Measurements from ENCODE around the gene JADE1. TPM values are rescaled to one million over a fixed set of nuclear protein-coding genes. Genes with fewer than 3 reads are reported as not detected.

JADE1 gene
- total and polyA plus RNA-seq, 2 of the 13 experiments (the other 11 are each of a cell fraction or from before 2014, with no cell fraction given): 5.4 to 19.3 TPM

GRCh38 chr4:128809477-128810330, at the start of gene JADE1 (continued):
- TF ChIP-seq YY1 (IDR thresholded peaks at IDR 0.05; ENCODE audit: insufficient read depth, insufficient replicate concordance, low read depth, low read length) (peak; percentile 51), MED1 (CRISPR knock-in tag; IDR thresholded peaks at IDR 0.05) (0 out of 2 replicates have a peak, but pooled peaks have one; percentile 41), DZIP1 (CRISPR knock-in tag; IDR thresholded peaks at IDR 0.05) (no peak), RFXAP (CRISPR knock-in tag; IDR thresholded peaks at IDR 0.05; ENCODE audit: borderline replicate concordance) (peak; percentile 52; the same call in 1 of the 2 replicates), IRF2 (CRISPR knock-in tag; IDR thresholded peaks at IDR 0.05) (peak; percentile 59; the same call in 1 of the 2 replicates), SKI (IDR thresholded peaks at IDR 0.05; ENCODE audit: partially characterized antibody) (peak; percentile 30), ZNF788 (CRISPR knock-in tag; IDR thresholded peaks at IDR 0.05; ENCODE audit: borderline replicate concordance) (peak; percentile 44; the same call in 1 of the 2 replicates), ZSCAN21 (CRISPR knock-in tag; IDR thresholded peaks at IDR 0.05; ENCODE audit: borderline replicate concordance) (peak; percentile 78; the same call in 1 of the 2 replicates), MAZ (IDR thresholded peaks at IDR 0.05; ENCODE audit: borderline replicate concordance, low read depth, low read length) (peak; percentile 100), MAZ (CRISPR knock-in tag; IDR thresholded peaks at IDR 0.05; ENCODE audit: low read depth) (peak; percentile 97), ZFP91 (CRISPR knock-in tag; IDR thresholded peaks at IDR 0.05; ENCODE audit: borderline replicate concordance) (peak; percentile 66), ZFX (CRISPR knock-in tag; IDR thresholded peaks at IDR 0.05; ENCODE audit: low read depth) (peak; percentile 59; the same call in 1 of the 2 replicates), SALL1 (CRISPR knock-in tag; IDR thresholded peaks at IDR 0.05) (peak; percentile 80), XRCC5 (optimal IDR thresholded peaks at IDR 0.05; ENCODE audit: low read length) (peak; percentile 85), ZNF530 (CRISPR knock-in tag; IDR thresholded peaks at IDR 0.05; ENCODE audit: low read depth) (no peak), YEATS4 (CRISPR knock-in tag; IDR thresholded peaks at IDR 0.05; ENCODE audit: borderline replicate concordance) (0 out of 2 replicates have a peak, but pooled peaks have one; percentile 49), SMAD3 (CRISPR knock-in tag; IDR thresholded peaks at IDR 0.05) (peak; percentile 50; the same call in 1 of the 2 replicates), ATF3 (CRISPR knock-in tag; IDR thresholded peaks at IDR 0.05) (0 out of 2 replicates have a peak, but pooled peaks have one; percentile 16)
- TF ChIP-seq, protein P1, sequence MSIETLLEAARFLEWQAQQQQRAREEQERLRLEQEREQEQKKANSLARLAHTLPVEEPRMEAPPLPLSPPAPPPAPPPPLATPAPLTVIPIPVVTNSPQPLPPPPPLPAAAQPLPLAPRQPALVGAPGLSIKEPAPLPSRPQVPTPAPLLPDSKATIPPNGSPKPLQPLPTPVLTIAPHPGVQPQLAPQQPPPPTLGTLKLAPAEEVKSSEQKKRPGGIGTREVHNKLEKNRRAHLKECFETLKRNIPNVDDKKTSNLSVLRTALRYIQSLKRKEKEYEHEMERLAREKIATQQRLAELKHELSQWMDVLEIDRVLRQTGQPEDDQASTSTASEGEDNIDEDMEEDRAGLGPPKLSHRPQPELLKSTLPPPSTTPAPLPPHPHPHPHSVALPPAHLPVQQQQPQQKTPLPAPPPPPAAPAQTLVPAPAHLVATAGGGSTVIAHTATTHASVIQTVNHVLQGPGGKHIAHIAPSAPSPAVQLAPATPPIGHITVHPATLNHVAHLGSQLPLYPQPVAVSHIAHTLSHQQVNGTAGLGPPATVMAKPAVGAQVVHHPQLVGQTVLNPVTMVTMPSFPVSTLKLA (IDR thresholded peaks at IDR 0.05): no peak
- TF ChIP-seq, protein P2, sequence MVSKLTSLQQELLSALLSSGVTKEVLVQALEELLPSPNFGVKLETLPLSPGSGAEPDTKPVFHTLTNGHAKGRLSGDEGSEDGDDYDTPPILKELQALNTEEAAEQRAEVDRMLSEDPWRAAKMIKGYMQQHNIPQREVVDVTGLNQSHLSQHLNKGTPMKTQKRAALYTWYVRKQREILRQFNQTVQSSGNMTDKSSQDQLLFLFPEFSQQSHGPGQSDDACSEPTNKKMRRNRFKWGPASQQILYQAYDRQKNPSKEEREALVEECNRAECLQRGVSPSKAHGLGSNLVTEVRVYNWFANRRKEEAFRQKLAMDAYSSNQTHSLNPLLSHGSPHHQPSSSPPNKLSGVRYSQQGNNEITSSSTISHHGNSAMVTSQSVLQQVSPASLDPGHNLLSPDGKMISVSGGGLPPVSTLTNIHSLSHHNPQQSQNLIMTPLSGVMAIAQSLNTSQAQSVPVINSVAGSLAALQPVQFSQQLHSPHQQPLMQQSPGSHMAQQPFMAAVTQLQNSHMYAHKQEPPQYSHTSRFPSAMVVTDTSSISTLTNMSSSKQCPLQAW (CRISPR knock-in tag; IDR thresholded peaks at IDR 0.05): peak; percentile 25; the same call in 1 of the 2 replicates
